Tibial artery (tissue), 4 donors: ENCODE results near the gene MUC5B.

Source experiments
- DNase-seq, 2 donors: peaks; one replicate each; pipeline ENCODE4 v3.0.0-alpha.2; 2019
- H3K27ac ChIP-seq, 2 donors: fragments of 200-600 bp; sonication (generic) in 1 of 2; 1 replicate in 1 of 2; 2 replicates in 1 of 2; pipeline ENCODE4 v1.5.1; 2018 to 2019; ENCODE audit warnings: mild to moderate bottlenecking in 1 of 2
- H3K27me3 ChIP-seq, 2 donors: fragments of 200-600 bp; sonication (generic) in 1 of 2; one replicate each; pipeline versions ENCODE4 v1.5.1 to v1.6.0; 2016 to 2019
- H3K36me3 ChIP-seq, 3 donors: fragments of 200-600 bp; sonication (generic) in 2 of 3; one replicate each; pipeline ENCODE4 v1.5.1; 2016 to 2019; ENCODE audit warnings: mild to moderate bottlenecking in 2 of 3
- H3K4me1 ChIP-seq, 4 donors: fragments of 200-600 bp; sonication (generic) in 2 of 4; 1 replicate in 3 of 4; 2 replicates in 1 of 4; pipeline ENCODE4 v1.5.1; 2016 to 2019
- H3K4me3 ChIP-seq, 2 donors: fragments of 200-600 bp; sonication (generic) in 1 of 2; 1 replicate in 1 of 2; 2 replicates in 1 of 2; pipeline ENCODE4 v1.5.1; 2018 to 2019; ENCODE audit warnings: mild to moderate bottlenecking in 2 of 2
- H3K9me3 ChIP-seq, 3 donors: fragments of 200-600 bp; sonication (generic) in 1 of 3; one replicate each; pipeline ENCODE4 v1.5.1; 2016 to 2019
- CTCF ChIP-seq, 2 experiments: fragments of 200-600 bp in 1 of 2; fragments of 450-650 bp in 1 of 2; IDR thresholded peaks; one replicate each; pipeline ENCODE4 v1.5.1; 2017 to 2019; ENCODE audit warnings: antibody characterized with exemption in 2 of 2, mild to moderate bottlenecking in 1 of 2, moderate library complexity in 1 of 2
- intact Hi-C: fragments of 100-400 bp; cut with DNase I; formaldehyde crosslinking; loops from one replicate; pipeline ENCODE4 v1.15.0; 2023; ENCODE audit warnings: low total_unique reads

Gene MUC5B

GRCh38 chr11:1251236-1251770 lies 28.4 kb downstream of the MUC5B start:
- H3K36me3 ChIP-seq, result no peaks in the 10 kb centered on the region
- intact Hi-C loops, result no loop called here
- TF ChIP-seq CTCF (IDR thresholded peaks at IDR 0.05), result no peak

GRCh38 chr11:1252371-1253102 lies 29.7 kb downstream of the MUC5B start:
- no peak for DNase-seq
- Histone ChIP-seq H3K27me3 (peaks cover 0 to 6% of the 10 kb centered on the region in 2 donors), H3K27ac (no peak overlapping the region), H3K4me1 (no peaks in the 10 kb centered on the region), H3K4me3 (no peak overlapping the region), H3K9me3 (no peaks in the 10 kb centered on the region), H3K36me3 (no peaks in the 10 kb centered on the region)
- TF ChIP-seq CTCF (IDR thresholded peaks at IDR 0.05), result no peak
- intact Hi-C loops, result no loop called here

More at GRCh38 chr11:1251236-1251770, 28.4 kb downstream of the MUC5B start:
- Histone ChIP-seq H3K27me3 (no peaks in the 10 kb centered on the region), H3K9me3 (no peaks in the 10 kb centered on the region), H3K27ac (no peak overlapping the region), H3K4me3 (no peak overlapping the region), H3K4me1 (no peaks in the 10 kb centered on the region)
- no peak for DNase-seq

GRCh38 chr11:1253103-1253485 lies 30.2 kb downstream of the MUC5B start:
- H3K27me3 ChIP-seq, result peaks cover 0 to 10% of the 10 kb centered on the region in 2 donors
- H3K27ac ChIP-seq, result no peak overlapping the region
- H3K4me3 ChIP-seq, result no peak overlapping the region
- no peaks in the 10 kb centered on the region for H3K4me1 ChIP-seq
- H3K36me3 ChIP-seq, result no peaks in the 10 kb centered on the region
- no peaks in the 10 kb centered on the region for H3K9me3 ChIP-seq
- DNase-seq, result no peak
- TF ChIP-seq CTCF (IDR thresholded peaks at IDR 0.05), result no peak
- intact Hi-C loops, result no loop called here

GRCh38 chr11:1254086-1254648 lies 31.3 kb downstream of the MUC5B start:
- H3K36me3 ChIP-seq, result no peaks in the 10 kb centered on the region
- no peak for DNase-seq

GRCh38 chr11:1254733-1255132 lies 31.9 kb downstream of the MUC5B start:
- intact Hi-C loops, result no loop called here
- Histone ChIP-seq H3K36me3 (no peaks in the 10 kb centered on the region), H3K27me3 (peaks cover 0 to 10% of the 10 kb centered on the region in 2 donors), H3K9me3 (no peaks in the 10 kb centered on the region), H3K27ac (no peak overlapping the region), H3K4me1 (no peaks in the 10 kb centered on the region), H3K4me3 (no peak overlapping the region)
- no peak for DNase-seq
- TF ChIP-seq CTCF (IDR thresholded peaks at IDR 0.05), result no peak

More at GRCh38 chr11:1254086-1254648, 31.3 kb downstream of the MUC5B start:
- no peaks in the 10 kb centered on the region for H3K4me1 ChIP-seq
- H3K27me3 ChIP-seq, result peaks cover 0 to 10% of the 10 kb centered on the region in 2 donors
- H3K27ac ChIP-seq, result no peak overlapping the region
- TF ChIP-seq CTCF (IDR thresholded peaks at IDR 0.05), result no peak
- intact Hi-C loops, result no loop called here
- H3K9me3 ChIP-seq, result no peaks in the 10 kb centered on the region
- no peak overlapping the region for H3K4me3 ChIP-seq
